Gastroesophageal sphincter (tissue), 3 donors: Measurements from ENCODE around the gene NCOA5.

Experiments used
- POLR2A ChIP-seq, 2 donors: fragments of 450-650 bp; IDR thresholded peaks; one replicate each; pipeline ENCODE4 v1.6.1; 2017; ENCODE audit warnings: antibody characterized with exemption in 2 of 2, mild to moderate bottlenecking in 2 of 2, moderate library complexity in 1 of 2
- POLR2AphosphoS5 ChIP-seq: sonication (generic); formaldehyde crosslinking; IDR thresholded peaks from one replicate; pipeline ENCODE4 v1.6.1; 2017; ENCODE audit warnings: antibody characterized with exemption
- TF ChIP-seq, protein P1 (sequence below), 4 experiments: fragments of 200-600 bp in 2 of 4; fragments of 450-650 bp in 2 of 4; sonication (generic) in 1 of 4; IDR thresholded peaks; one replicate each; pipeline ENCODE4 v1.5.1; 2017 to 2019; ENCODE audit warnings: antibody characterized with exemption in 4 of 4, mild to moderate bottlenecking in 2 of 4, moderate library complexity in 2 of 4

GRCh38 chr20:46056970-46057855 lies 32.5 kb downstream of the NCOA5 start:
- TF ChIP-seq POLR2A (IDR thresholded peaks at IDR 0.05), result no peak
- TF ChIP-seq, protein P1, sequence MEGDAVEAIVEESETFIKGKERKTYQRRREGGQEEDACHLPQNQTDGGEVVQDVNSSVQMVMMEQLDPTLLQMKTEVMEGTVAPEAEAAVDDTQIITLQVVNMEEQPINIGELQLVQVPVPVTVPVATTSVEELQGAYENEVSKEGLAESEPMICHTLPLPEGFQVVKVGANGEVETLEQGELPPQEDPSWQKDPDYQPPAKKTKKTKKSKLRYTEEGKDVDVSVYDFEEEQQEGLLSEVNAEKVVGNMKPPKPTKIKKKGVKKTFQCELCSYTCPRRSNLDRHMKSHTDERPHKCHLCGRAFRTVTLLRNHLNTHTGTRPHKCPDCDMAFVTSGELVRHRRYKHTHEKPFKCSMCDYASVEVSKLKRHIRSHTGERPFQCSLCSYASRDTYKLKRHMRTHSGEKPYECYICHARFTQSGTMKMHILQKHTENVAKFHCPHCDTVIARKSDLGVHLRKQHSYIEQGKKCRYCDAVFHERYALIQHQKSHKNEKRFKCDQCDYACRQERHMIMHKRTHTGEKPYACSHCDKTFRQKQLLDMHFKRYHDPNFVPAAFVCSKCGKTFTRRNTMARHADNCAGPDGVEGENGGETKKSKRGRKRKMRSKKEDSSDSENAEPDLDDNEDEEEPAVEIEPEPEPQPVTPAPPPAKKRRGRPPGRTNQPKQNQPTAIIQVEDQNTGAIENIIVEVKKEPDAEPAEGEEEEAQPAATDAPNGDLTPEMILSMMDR (IDR thresholded peaks at IDR 0.05), result no peak
- no peak for TF ChIP-seq POLR2AphosphoS5
